COLO829 (cell line): ENCODE data around the gene ABR.
"Not testable (repeated sequence)": the region's sequence is repeated elsewhere in the genome, so short reads cannot be mapped to it uniquely, and the experiment has no call there.

Experiments used
- DNase-seq: peaks from one replicate; pipeline ENCODE4 v3.0.0; 2012; ENCODE audit warnings: low spot score

The ABR gene

GRCh38 chr17:1120596-1121441 lies 59.0 kb downstream of the ABR start:
- no peak for DNase-seq

DNA sequence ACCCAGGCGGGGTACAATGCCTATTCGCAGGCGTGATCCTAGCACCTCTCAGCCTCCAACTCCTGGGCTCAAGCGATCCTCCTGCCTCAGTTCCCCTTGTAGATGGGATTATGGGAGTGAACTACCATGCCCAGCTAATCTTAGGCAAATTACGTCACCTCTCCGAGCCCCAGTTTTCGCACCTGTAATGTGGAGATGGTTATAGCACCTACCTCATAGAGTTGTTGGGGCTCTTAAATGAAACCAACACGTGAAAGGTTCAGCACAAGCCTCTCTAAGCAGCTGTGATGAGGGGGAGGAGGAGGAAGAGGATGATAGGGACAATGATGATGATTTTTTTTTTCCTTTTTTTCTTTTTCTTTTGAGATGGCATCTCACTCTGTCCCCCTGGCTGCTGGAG lies 59.9 kb downstream of the ABR start:
- no peak for DNase-seq

- no peak for DNase-seq
Observed at GRCh38 chr17:1116602-1117001, 63.2 kb downstream of the ABR start.

DNA sequence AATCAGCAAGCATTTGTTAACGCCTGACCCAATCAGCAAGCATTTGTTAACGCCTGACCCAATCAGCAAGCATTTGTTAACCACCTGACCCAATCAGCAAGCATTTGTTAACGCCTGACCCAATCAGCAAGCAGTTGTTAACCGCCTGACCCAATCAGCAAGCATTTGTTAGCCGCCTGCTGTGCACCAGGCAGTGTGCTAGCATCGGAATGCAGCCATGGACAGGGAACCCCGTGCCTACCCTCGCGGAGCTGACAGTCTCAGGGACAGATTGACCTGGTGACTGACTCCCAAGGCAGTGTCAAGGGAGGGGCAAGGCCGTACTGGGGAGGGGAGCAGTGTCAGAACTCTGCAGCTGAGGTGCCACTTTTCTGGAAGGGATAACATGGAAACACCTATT lies 66.9 kb downstream of the ABR start:
- no peak for DNase-seq

DNA sequence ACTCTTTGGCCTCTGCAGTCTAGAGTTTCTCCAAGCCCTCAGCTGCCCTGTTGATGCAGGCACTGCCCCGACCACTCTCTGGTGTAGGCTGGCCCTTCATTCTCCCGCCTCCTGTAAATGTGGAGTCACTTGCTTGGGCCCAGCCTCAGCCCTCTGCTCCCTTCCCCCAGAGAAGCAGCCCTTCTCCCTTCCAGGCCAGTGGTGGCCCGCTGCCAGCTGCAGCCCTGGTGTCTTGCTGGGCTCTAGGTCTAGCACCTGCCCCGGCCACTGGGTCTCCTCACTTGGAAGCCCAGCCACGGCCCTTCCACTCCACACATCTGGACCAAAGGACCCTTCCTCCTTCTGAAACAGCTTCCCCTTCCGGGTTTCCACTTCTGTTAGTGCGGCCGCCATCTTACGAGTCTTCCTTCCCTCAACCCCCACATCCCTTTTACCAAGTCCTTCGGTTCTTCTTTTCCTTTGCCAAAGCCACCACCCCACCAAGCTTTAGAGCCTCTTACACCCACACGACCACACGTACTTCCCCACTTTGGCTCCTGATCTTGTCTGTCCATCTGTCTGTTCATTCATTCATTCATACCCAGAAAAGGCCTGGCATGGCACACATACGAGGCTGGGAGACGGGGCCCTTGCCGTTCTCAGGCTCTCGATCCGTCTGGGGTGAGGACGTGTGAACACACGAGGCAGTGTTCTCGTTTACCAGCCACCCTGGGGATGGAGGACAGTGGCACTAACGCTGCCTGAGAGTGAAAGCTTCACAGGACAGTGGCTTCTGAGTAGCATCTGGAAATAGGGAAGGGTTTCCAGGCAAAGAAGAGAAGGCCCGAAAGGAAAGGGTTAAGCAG lies 68.0 kb downstream of the ABR start:
- peak; percentile 65 for DNase-seq

DNA sequence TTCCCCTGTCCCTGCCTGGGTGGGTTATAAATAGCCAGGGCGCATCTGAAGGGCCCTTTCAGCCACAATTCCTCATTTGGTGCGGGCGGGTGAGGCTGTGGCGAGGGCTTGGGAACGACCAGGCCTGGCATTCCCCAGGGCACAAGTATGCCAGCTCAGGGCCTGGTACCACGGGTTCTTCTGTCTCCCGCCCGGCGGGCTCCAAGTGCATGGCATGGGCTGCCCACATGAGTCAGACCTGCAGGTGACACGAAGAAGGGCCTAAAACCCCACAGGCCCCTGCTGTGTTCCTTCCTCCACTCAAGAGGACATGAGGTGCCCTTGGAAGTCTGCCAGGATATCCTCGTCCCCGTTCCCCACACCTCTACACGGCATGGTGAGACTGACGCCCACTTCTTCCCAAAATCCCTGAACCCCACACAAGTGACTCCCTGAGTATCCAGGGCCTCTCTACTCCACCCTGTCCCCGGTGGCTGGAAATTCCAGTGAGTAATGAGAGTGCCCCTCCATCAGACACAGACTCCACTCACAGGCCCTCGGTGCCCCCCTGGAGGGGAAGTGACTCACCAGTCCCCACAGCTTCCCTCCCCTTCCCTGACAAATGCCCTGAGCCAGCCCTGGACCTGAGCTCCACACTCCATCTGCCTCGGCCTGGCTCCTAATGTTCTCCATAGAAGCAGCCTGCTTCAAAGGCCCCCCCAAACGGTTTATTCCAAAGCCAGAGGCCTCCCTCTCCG lies 68.8 kb downstream of the ABR start:
- peak; percentile 83 for DNase-seq

GRCh38 chr17:1110541-1110861 lies 69.3 kb downstream of the ABR start:
- DNase-seq: no peak

DNA sequence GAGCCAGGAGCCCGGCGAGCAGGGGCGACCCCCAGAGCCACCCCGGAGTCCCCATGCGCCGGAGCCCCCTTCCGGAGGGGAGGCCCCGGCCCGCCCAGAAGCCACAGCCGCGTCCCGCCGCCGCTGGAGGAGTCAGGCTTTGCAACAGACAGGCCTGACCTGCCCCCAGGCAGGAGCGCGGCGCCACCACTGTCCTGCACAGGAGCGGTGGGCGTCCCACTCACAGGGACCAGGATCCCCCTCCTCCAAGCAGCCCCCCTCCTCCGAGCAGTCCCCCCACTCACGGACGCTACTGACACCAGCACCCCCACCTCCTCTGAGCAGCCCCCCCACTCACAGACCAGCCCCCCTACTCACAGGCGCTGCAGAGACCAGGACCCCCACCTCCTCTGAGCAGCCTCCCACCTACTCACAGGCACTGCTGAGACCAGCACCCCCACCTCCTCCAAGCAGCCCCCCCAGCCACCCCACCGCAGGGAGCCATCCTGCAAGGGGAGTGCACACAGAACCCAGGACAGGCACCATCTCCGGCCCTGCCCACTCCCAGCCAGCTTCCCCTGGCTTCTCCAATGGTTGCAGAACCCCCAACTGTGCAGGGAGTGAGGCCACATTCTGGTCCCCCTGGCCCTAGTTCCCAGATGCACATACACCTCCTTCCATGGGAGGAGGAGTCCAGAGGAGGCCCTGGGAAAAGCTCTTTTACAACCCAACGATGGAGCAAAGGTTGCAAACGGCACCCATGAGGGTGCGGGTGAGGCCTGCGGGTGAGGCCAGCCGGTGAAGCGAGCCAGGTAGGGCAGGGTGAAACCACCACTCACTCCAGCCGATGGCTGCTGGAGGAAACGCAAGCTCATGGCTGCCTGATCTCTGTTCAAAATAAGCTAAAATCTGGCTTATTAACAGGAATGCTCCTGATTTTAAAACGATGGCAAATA lies 69.9 kb downstream of the ABR start:
- DNase-seq: no peak

GRCh38 chr17:1108765-1109605 lies 70.8 kb downstream of the ABR start:
- DNase-seq: no peak

- DNase-seq: no peak
Observed at GRCh38 chr17:1108478-1108764, 71.4 kb downstream of the ABR start.

GRCh38 chr17:1107777-1108477 lies 71.9 kb downstream of the ABR start:
- no peak for DNase-seq

DNA sequence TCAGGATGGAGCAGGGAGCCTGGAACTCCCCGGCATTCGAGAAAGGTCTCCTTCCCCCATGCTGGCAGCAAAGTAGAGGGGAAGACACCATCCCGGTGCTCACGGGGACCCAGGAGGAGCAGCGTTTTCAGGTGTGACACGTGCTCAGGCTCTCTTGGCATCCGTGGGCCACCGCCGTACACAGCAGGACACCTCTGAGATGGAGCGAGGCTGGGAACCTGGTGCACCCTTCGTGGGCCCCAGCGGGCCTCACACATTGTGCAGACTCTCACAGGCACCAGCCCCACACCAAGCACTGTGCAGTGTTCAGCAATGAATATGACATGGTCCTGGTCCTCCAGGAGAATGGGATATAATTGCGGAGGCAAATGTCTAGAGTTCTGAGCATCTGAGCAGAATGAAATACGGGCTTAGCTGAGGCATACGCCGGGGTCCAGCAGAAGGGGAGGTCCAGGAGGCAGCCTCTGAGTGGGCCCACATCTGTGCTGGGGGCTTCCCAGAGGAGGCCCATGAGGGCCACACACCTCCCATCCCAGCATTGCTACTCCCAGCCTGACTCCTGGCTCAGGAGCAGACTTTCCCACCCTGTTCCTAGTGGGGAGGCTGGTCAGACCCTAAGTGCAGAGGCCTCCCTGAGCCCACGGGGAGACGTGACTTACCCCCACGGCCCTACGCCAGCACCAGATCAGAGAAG lies 72.6 kb downstream of the ABR start:
- no peak for DNase-seq

GRCh38 chr17:1104222-1104621 lies 75.6 kb downstream of the ABR start:
- DNase-seq: no peak

DNA sequence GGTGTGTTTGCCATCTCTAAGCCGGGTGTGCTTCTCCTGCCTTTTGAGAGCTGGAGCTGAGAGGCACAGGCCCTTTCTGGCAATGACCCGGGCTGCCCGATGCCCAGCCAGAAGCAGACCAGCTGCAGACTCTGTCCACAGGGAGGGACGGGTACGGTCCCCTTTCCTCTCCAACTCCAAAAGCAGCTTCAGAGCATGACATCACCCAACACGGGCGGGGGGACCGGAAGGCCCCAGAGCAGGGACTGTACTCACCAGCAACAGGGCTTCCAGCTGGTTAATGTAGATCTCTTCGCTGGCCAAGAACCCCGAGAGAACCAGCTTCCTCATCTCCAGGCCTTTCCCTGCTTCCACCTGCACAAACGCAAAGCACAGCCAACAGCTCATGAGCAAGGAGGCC lies 79.4 kb downstream of the ABR start:
- DNase-seq: no peak

DNA sequence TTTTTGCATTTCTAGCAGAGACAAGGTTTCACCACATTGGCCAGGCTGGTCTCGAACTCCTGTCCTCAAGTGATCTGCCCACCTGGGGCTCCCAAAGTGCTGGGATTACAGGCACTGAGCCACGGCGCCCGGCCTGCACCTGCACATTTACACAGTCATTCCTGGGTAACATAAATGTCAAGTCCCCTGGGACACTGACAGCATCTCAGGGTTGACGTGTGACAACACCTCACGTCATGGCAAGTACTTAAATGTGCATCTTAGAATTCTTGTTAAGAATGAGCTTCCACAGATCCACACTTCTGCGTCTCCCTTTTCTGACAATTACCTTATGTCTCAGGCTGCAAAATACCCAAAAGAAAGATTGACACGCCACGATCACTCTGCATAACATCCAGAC lies 80.5 kb downstream of the ABR start:
- DNase-seq: no peak

DNA sequence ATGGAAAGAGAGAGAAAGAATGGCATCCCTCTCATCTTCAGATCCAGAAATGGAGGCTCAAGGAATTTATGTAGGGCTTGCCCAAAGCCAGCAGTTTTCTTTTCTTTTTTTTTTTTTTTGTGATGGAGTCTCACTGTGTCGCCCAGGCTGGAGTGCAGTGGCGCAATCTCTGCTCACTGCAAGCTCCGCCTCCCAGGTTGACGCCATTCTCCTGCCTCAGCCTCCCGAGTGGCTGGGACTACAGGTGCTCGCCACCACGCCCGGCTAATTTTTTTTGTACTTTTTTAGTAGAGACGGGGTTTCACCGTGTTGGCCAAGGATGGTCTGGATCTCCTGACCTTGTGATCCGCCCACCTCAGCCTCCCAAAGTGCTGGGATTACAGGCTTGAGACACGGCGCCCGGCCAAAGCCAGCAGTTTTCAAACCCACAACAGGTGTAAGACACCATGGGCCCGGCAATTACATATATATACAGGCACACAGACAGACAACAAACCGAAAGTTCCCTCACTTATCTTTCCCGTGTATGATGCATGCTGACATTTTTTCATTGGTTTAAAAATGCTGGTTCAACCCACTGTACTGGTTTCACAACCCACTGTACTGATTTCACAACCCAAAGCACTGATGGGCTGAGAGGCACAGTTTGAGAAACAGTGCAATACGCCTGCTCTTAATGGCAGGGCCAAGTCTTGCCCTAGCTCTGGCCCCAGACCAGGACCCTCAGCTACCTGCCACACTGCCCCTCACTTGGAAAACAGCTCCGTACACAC lies 81.6 kb downstream of the ABR start:
- DNase-seq: not testable (repeated sequence)

DNA sequence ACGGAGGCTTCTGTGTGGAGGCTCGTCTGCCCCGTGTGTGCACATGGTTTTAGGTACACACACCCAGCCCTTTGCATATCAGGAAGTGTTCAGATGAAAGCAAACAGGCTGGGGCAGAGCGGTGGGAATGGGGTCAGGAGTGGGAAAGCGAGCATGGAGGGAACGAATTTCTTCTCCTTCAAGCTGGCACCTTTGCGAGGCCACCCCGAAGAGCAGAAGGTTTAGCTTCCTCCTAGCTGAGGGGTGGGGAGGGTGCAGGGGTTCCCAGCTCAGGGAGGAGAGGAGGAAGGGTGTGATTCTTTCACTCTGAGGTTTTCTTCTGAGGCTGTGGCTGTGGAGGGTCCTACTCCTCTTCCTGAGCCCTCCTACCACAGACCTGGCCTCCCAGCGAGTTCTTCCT lies 83.6 kb downstream of the ABR start:
- DNase-seq: no peak

GRCh38 chr17:1095853-1096173 lies 84.0 kb downstream of the ABR start:
- no peak for DNase-seq
